Measurements from ENCODE around the gene AR. TPM values are rescaled to one million over a fixed set of nuclear protein-coding genes. Genes with fewer than 3 reads are reported as not detected.

The AR gene
- polyA plus RNA-seq, 1 donor from 2014 or later: 1.1 TPM

GRCh38 chrX:67718926-67719325 is 175.1 kb downstream of the AR start:
- H3K9me3 ChIP-seq (ENCODE audit: low read length): no peaks in the 10 kb centered on the region
- H2AFZ ChIP-seq (ENCODE audit: low read depth, low read length): no peak overlapping the region
- H3K27me3 ChIP-seq (ENCODE audit: insufficient read depth, low read depth, low read length): no peaks in the 10 kb centered on the region
- TF ChIP-seq TAF1 (IDR thresholded peaks at IDR 0.05; ENCODE audit: low read depth) (no peak), MXI1 (conservative IDR thresholded peaks at IDR 0.05; ENCODE audit: poor library complexity, severe bottlenecking) (no peak), POLR2AphosphoS5 (IDR thresholded peaks at IDR 0.05) (no peak), RAD21 (conservative IDR thresholded peaks at IDR 0.05) (no peak), REST (IDR thresholded peaks at IDR 0.05; ENCODE audit: borderline replicate concordance) (no peak), SMC3 (conservative IDR thresholded peaks at IDR 0.05; ENCODE audit: poor library complexity) (no peak)
- no peaks in the 10 kb centered on the region for H3F3A ChIP-seq (ENCODE audit: insufficient read depth, low read length, poor library complexity, severe bottlenecking)
- no peaks in the 10 kb centered on the region for H3K36me3 ChIP-seq (ENCODE audit: insufficient read depth, low read length)
- H3K4me3 ChIP-seq (ENCODE audit: low read length): no peak overlapping the region
- H3K4me2 ChIP-seq (ENCODE audit: low read length): no peak overlapping the region
- no peaks in the 10 kb centered on the region for H3K79me2 ChIP-seq (replicated peaks; ENCODE audit: insufficient read depth, low read length)
- H3K9ac ChIP-seq (ENCODE audit: low read length): no peak overlapping the region
- no peak overlapping the region for H3K27ac ChIP-seq (ENCODE audit: low read length)
- no peaks in the 10 kb centered on the region for H3K9me2 ChIP-seq (ENCODE audit: insufficient read depth, low read length)
- H4K20me1 ChIP-seq (ENCODE audit: insufficient read depth): no peaks in the 10 kb centered on the region

GRCh38 chrX:67720344-67720743 is 176.5 kb downstream of the AR start:
- Histone ChIP-seq H3K79me2 (replicated peaks; ENCODE audit: insufficient read depth, low read length) (no peaks in the 10 kb centered on the region), H3K27me3 (ENCODE audit: insufficient read depth, low read depth, low read length) (no peaks in the 10 kb centered on the region), H3K36me3 (ENCODE audit: insufficient read depth, low read length) (no peaks in the 10 kb centered on the region), H3F3A (ENCODE audit: insufficient read depth, low read length, poor library complexity, severe bottlenecking) (no peaks in the 10 kb centered on the region), H3K9me2 (ENCODE audit: insufficient read depth, low read length) (no peaks in the 10 kb centered on the region), H2AFZ (ENCODE audit: low read depth, low read length) (no peak overlapping the region), H3K4me2 (ENCODE audit: low read length) (no peak overlapping the region), H3K27ac (ENCODE audit: low read length) (no peak overlapping the region), H3K9ac (ENCODE audit: low read length) (no peak overlapping the region), H4K20me1 (ENCODE audit: insufficient read depth) (no peaks in the 10 kb centered on the region), H3K9me3 (ENCODE audit: low read length) (no peaks in the 10 kb centered on the region), H3K4me3 (ENCODE audit: low read length) (no peak overlapping the region)
- TF ChIP-seq RAD21 (conservative IDR thresholded peaks at IDR 0.05) (no peak), REST (IDR thresholded peaks at IDR 0.05; ENCODE audit: borderline replicate concordance) (no peak), SMC3 (conservative IDR thresholded peaks at IDR 0.05; ENCODE audit: poor library complexity) (no peak), TAF1 (IDR thresholded peaks at IDR 0.05; ENCODE audit: low read depth) (no peak), EZH2 (IDR thresholded peaks at IDR 0.05; ENCODE audit: borderline replicate concordance, insufficient read depth, low read length, poor library complexity, severe bottlenecking) (no peak), MXI1 (conservative IDR thresholded peaks at IDR 0.05; ENCODE audit: poor library complexity, severe bottlenecking) (no peak), EP300 (conservative IDR thresholded peaks at IDR 0.05; ENCODE audit: poor library complexity, severe bottlenecking) (no peak), POLR2AphosphoS5 (IDR thresholded peaks at IDR 0.05) (no peak)
- TF ChIP-seq, protein P1, sequence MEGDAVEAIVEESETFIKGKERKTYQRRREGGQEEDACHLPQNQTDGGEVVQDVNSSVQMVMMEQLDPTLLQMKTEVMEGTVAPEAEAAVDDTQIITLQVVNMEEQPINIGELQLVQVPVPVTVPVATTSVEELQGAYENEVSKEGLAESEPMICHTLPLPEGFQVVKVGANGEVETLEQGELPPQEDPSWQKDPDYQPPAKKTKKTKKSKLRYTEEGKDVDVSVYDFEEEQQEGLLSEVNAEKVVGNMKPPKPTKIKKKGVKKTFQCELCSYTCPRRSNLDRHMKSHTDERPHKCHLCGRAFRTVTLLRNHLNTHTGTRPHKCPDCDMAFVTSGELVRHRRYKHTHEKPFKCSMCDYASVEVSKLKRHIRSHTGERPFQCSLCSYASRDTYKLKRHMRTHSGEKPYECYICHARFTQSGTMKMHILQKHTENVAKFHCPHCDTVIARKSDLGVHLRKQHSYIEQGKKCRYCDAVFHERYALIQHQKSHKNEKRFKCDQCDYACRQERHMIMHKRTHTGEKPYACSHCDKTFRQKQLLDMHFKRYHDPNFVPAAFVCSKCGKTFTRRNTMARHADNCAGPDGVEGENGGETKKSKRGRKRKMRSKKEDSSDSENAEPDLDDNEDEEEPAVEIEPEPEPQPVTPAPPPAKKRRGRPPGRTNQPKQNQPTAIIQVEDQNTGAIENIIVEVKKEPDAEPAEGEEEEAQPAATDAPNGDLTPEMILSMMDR (IDR thresholded peaks at IDR 0.05; ENCODE audit: poor library complexity, severe bottlenecking): no peak

Data from neural cell (in vitro differentiated cells).